GM12873 (cell line): ENCODE results near the gene IL6ST.

ENCODE experiments used
- TF ChIP-seq, protein P1 (sequence below): IDR thresholded peaks from 2 replicates; pipeline ENCODE4 v1.5.1; 2012; ENCODE audit warnings: low read depth, mild to moderate bottlenecking, moderate library complexity, low read length, control low read depth; ENCODE audit not compliant: insufficient read depth; ENCODE audit errors: missing control alignments

IL6ST gene

DNA sequence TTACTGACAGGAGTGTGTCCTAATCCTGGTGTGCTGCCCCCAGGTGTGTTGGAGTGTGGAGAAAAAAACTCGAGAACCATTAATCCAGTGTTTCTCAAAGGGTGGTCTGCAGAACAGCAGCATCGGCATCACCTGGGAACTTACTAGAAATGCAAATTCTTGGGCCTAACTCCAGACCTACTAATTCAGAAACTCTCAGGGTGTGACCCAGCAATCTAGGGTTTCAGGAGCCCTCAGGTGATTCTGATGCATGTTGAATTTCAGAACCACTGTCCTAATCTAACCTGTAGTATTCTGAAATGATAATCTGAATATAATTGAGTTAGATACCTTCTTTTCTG lies 30.0 kb upstream of the IL6ST start:
- TF ChIP-seq, protein P1, sequence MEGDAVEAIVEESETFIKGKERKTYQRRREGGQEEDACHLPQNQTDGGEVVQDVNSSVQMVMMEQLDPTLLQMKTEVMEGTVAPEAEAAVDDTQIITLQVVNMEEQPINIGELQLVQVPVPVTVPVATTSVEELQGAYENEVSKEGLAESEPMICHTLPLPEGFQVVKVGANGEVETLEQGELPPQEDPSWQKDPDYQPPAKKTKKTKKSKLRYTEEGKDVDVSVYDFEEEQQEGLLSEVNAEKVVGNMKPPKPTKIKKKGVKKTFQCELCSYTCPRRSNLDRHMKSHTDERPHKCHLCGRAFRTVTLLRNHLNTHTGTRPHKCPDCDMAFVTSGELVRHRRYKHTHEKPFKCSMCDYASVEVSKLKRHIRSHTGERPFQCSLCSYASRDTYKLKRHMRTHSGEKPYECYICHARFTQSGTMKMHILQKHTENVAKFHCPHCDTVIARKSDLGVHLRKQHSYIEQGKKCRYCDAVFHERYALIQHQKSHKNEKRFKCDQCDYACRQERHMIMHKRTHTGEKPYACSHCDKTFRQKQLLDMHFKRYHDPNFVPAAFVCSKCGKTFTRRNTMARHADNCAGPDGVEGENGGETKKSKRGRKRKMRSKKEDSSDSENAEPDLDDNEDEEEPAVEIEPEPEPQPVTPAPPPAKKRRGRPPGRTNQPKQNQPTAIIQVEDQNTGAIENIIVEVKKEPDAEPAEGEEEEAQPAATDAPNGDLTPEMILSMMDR: no peak

GRCh38 chr5:56023296-56023695 lies 28.5 kb upstream of the IL6ST start:
- TF ChIP-seq, protein P1: no peak

GRCh38 chr5:56019306-56020272 lies 24.8 kb upstream of the IL6ST start:
- TF ChIP-seq, protein P1: no peak

DNA sequence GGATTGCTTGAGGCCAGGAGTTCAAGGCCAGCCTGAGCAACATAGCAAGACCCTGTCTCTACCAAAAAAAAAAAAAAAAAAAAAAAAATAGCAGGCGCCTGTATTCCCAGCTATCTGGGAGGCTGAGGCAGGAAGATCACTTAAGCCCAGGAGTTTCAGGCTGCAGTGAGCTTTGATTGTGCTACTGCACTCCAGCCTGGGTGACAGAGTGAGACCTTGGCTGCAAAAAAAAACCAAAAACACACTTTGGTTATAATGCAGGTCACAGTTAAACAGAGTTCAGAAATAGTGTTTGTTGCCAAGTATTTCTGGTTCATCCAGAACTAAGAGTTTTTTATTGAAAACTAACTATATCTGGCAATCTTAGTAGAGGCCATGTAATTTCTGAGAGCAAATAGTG lies 24.1 kb upstream of the IL6ST start:
- TF ChIP-seq, protein P1: no peak

- TF ChIP-seq, protein P1: no peak
These were observed 17.7 kb upstream of the IL6ST start for GRCh38 chr5:56012281-56012963.

GRCh38 chr5:56011835-56012234 lies 17.1 kb upstream of the IL6ST start:
- TF ChIP-seq, protein P1: no peak

GRCh38 chr5:56010431-56010830 lies 15.7 kb upstream of the IL6ST start:
- TF ChIP-seq, protein P1: no peak
